Superior temporal gyrus (tissue), 1 donor: ENCODE results near the gene SLC18A2.

Experiments
- DNase-seq: peaks from one replicate; pipeline ENCODE4 v3.0.0-alpha.2; 2016; ENCODE audit errors: extremely low spot score

The SLC18A2 gene

DNA sequence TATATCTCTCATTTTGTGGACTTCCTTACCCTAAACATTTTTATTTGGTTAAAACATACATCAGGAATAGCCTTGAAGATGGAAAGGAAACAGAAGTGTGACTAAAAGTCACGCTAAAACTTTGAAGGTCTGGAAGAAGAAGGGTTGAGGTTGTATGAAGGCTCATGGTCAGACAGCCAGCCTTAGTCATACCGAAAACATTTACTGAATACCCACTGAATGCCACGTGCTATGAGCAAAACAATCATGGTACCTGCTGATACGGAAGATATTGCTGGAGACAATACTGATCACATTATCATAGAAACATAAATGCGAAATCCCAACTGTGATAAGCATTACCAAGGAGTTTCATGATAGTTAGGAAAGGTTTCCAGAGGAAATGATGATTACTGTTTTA, 70.3 kb downstream of the SLC18A2 start:
- DNase-seq, result no peak

DNA sequence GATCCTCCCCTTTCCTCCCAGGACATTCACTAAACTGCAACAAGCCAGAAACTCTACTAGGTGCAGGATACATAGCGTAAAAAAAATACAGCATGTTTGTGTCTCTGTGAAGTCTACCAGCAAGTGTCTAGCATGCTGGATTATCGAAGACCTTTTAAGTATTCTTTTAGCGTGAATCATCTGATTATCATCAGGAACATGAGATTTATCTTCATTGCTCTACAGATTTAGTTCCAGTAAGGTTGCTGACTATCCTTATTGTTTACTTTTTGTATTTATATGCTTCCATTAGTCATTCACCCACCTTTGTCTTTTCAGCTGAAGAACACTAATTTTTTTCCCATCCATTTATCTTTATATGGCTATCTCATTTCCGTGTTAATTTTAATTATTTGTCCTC, 71.5 kb downstream of the SLC18A2 start:
- DNase-seq, result no peak

DNA sequence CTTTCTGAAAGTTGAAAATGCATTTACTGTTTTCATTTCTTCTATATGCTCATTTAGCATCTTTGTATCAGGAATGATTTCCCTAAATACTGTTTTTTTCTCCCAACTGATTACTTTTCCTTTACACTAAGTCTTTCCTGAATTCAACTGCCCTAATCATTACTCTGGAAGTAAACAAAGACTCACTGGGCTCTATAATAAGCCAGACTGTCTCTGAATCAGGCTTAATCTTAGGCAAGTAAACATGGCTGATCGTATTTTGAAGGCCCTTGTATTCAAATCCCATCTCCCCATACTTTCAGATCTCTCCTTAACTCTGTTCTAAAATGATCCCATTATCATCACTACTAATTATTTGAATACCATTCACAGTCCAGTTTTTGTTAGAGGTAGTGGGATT, 72.7 kb downstream of the SLC18A2 start:
- no peak for DNase-seq

DNA sequence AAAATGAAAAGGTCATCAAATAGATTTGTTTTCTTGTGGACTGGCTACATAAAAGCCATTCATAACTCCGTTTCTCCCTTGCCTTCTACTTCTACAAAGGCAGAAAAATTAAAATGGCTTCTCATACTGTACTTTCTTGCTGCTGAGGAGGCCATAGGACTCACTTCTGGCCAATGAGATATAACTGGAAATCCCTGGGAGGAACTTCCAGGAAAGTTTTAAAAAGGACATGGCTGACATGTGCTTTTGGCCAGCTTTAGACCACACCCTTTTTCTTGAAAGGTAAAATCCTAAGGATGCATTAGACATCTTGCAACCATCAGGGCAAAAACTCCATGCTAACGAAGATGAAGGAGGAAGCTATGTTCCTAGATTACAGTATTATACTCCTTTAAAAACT, 75.8 kb downstream of the SLC18A2 start:
- no peak for DNase-seq

DNA sequence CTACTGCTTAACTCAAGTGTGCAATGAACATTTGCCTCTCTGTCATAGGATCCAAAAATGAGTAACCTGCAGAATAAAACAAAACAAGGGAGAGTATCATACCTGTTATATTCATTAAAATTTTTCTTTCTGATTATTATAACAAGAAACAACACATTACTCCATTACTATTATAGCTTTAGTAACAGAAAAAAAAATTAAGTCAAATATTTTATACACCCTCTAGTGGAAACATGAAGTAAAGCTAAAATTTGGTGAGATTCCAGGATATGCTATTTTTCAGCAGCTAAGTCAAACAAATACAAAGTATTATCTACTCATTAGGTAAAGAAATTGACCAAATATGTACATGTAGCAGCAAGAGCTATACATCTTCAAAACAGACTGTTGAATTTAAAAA, 78.0 kb downstream of the SLC18A2 start:
- DNase-seq, result peak; percentile 39

DNA sequence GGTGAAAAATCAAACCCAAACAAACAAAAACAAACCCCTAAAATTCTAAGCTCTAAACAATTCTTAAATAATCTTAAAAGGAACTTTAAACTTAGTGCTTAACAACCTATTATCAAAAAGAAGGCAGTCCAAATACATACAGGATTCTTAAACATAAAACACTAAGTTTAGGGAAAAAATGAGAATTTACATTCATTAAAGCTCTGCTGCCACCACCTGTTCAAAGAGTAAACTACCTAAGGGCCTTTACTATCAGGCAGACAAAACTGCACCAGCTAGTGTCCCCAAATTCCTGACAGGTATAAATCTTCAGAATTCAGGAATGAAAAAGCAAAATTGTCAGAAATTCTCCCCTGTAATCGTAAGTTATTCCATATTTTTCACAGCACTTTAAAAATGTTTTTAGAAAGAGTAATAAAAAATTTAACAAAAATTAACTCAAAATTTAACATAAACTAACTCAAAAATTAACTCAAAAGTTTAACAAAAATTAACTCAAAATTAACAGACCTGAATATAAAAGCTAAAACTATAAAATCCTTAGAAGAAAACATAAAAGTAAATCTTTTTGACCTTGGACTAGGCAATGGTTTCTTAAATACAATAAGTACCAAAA, 79.2 kb downstream of the SLC18A2 start:
- peak; percentile 71 for DNase-seq

DNA sequence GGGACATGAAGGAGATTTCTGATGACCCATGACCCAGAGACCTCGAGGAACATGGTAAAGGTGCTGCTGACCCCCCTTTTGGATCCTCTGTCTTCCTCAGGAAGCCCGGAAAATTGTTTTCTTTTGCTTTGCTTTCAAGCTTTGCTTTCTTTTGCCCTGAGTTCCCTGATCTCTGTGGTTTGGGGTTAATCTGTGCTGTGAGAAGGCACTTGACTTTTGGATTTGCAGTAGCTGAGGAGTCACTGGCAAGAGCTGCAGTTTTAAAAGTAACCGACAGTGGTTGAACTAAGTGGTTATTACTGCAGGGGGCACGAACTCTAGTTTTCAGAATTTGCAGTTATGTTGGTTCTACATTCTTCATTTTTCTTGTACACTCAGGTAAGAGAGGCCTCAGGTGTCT, 81.3 kb downstream of the SLC18A2 start:
- no peak for DNase-seq

DNA sequence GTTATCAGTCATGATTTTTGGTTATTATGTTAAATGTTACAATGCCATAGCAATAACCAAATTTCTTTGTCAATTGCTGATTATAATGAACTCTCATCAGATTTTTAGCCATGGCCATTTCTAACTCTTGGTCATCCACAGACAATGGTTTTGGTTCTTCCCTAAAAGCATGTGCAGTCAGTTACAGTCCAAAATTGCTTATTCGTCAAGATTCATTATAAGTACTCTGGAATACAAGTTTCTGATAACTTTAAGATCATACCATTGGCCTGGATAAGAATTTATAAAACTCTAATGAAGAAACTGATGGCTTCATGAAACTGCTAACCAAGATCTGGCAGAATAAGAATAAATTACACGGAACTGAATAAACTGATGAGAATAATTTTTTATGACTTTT, 83.5 kb downstream of the SLC18A2 start:
- no peak for DNase-seq

DNA sequence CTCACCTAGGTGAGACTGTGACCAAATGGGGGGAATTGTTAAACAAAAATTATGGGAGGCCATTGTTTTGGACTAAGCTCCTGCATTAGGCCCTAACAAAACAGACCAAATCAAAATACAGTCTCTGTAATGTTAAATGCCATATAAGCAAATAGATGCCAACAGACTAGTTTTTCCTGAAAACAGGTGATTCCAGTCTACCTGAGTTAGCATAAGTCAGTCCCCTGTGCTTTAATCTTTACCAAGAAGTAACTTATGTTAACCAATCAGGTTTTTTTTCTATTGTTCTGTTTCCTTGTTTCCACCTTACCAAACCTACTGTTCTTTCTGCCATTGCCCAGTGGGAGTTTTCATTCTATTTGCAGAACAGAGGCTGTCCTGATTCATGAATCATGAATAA, 86.3 kb downstream of the SLC18A2 start:
- DNase-seq, result no peak
